HepG2 (cell line): Measurements from ENCODE around the gene OGFR. TPM values are rescaled to one million over a fixed set of nuclear protein-coding genes. Genes with fewer than 3 reads are reported as not detected.

Experiments used
- ATF3 ChIP-seq: sonication (generic); formaldehyde crosslinking; IDR thresholded peaks from 2 replicates; pipeline ENCODE4 v1.4.0; 2020; ENCODE audit warnings: missing genetic modification reagents
- CCDC6 ChIP-seq: sonication (generic); formaldehyde crosslinking; IDR thresholded peaks from 2 replicates; pipeline ENCODE4 v1.8.1; 2022; ENCODE audit warnings: mild to moderate bottlenecking, missing genetic modification reagents, moderate library complexity
- CEBPB ChIP-seq: IDR thresholded peaks from 2 replicates; pipeline ENCODE4 v1.6.1; 2011; ENCODE audit warnings: low read depth, low read length, improper control_type of control experiment, borderline replicate concordance
- CREBL2 ChIP-seq: sonication (generic); formaldehyde crosslinking; IDR thresholded peaks from 2 replicates; pipeline ENCODE4 v1.8.1; 2023; ENCODE audit warnings: missing genetic modification reagents, mild to moderate bottlenecking, borderline replicate concordance
- ERF ChIP-seq: IDR thresholded peaks from 2 replicates; pipeline ENCODE4 v1.6.1; 2018; ENCODE audit warnings: missing biosample characterization, missing genetic modification reagents
- ETV5 ChIP-seq: IDR thresholded peaks from 2 replicates; pipeline ENCODE4 v1.6.1; 2018; ENCODE audit warnings: missing biosample characterization, missing genetic modification reagents, inconsistent platforms, borderline replicate concordance
- HBP1 ChIP-seq: IDR thresholded peaks from 2 replicates; pipeline ENCODE4 v1.6.1; 2016; ENCODE audit warnings: low read depth, control low read depth
- MED1 ChIP-seq: sonication (generic); formaldehyde crosslinking; IDR thresholded peaks from 2 replicates; pipeline ENCODE4 v1.4.0; 2020; ENCODE audit warnings: missing genetic modification reagents
- MED8 ChIP-seq: sonication (generic); formaldehyde crosslinking; IDR thresholded peaks from 2 replicates; pipeline ENCODE4 v1.8.1; 2023; ENCODE audit warnings: mild to moderate bottlenecking, missing genetic modification reagents; ENCODE audit not compliant: insufficient replicate concordance
- NAIF1 ChIP-seq: sonication (generic); formaldehyde crosslinking; IDR thresholded peaks from 2 replicates; pipeline ENCODE4 v1.5.0; 2020; ENCODE audit warnings: mild to moderate bottlenecking, missing genetic modification reagents, borderline replicate concordance
- NCOA5 ChIP-seq: sonication (generic); formaldehyde crosslinking; IDR thresholded peaks from 2 replicates; pipeline ENCODE4 v1.4.0; 2020; ENCODE audit warnings: missing genetic modification reagents
- NR2C2 ChIP-seq: sonication (generic); formaldehyde crosslinking; IDR thresholded peaks from 2 replicates; pipeline ENCODE4 v1.4.0; 2020; ENCODE audit warnings: missing genetic modification reagents, mild to moderate bottlenecking, moderate library complexity, borderline replicate concordance
- POLR2AphosphoS2 ChIP-seq: IDR thresholded peaks from 2 replicates; pipeline ENCODE4 v1.6.1; 2011; ENCODE audit warnings: low read depth, low read length, improper control_type of control experiment
- RXRA ChIP-seq: sonication (generic); formaldehyde crosslinking; IDR thresholded peaks from 2 replicates; pipeline ENCODE4 v1.5.1; 2020; ENCODE audit warnings: missing genetic modification reagents
- SATB2 ChIP-seq: sonication (generic); formaldehyde crosslinking; IDR thresholded peaks from 2 replicates; pipeline ENCODE4 v1.5.0; 2020; ENCODE audit warnings: missing genetic modification reagents
- SMAD3 ChIP-seq: sonication (generic); formaldehyde crosslinking; IDR thresholded peaks from 2 replicates; pipeline ENCODE4 v1.4.0; 2020; ENCODE audit warnings: missing genetic modification reagents
- TAF15 ChIP-seq: fragments of 200-400 bp; formaldehyde crosslinking; IDR thresholded peaks from one replicate; pipeline ENCODE4 v1.6.1; 2018; ENCODE audit warnings: mild to moderate bottlenecking, low read depth, low read length; ENCODE audit not compliant: poor library complexity, severe bottlenecking
- ZBTB1 ChIP-seq: sonication (generic); formaldehyde crosslinking; IDR thresholded peaks from 2 replicates; pipeline ENCODE4 v1.4.0; 2020; ENCODE audit warnings: missing genetic modification reagents, borderline replicate concordance
- ZBTB39 ChIP-seq: sonication (generic); formaldehyde crosslinking; IDR thresholded peaks from 2 replicates; pipeline ENCODE4 v1.5.0; 2020; ENCODE audit warnings: missing genetic modification reagents
- ZFY ChIP-seq: sonication (generic); formaldehyde crosslinking; IDR thresholded peaks from 2 replicates; pipeline ENCODE4 v1.4.0; 2020; ENCODE audit warnings: missing genetic modification reagents
- ZNF30 ChIP-seq: sonication (generic); formaldehyde crosslinking; IDR thresholded peaks from 2 replicates; pipeline ENCODE4 v1.5.0; 2020; ENCODE audit warnings: mild to moderate bottlenecking, missing genetic modification reagents
- ZNF503 ChIP-seq: sonication (generic); formaldehyde crosslinking; IDR thresholded peaks from 2 replicates; pipeline ENCODE4 v1.4.0; 2020; ENCODE audit warnings: missing genetic modification reagents
- ZNF549 ChIP-seq: sonication (generic); formaldehyde crosslinking; IDR thresholded peaks from 2 replicates; pipeline ENCODE4 v1.5.0; 2020; ENCODE audit warnings: missing genetic modification reagents
- ZNF616 ChIP-seq: sonication (generic); formaldehyde crosslinking; IDR thresholded peaks from 2 replicates; pipeline ENCODE4 v1.5.0; 2020; ENCODE audit warnings: low read depth, mild to moderate bottlenecking, missing genetic modification reagents
- polyA plus RNA-seq, 8 experiments: library from polyadenylated mRNA; depleted of rRNA in 3 of 8; stranded (reverse) in 7 of 8; unstranded in 1 of 8; fragments of >200 nt; fragmentation: Illumina TruSeq in 4 of 8; extraction: Trizol in 4 of 8; gene quantifications; 2 replicates each; pipeline versions ENCODE4 v1.2.1 to v1.2.3, GENCODE V29; 2011 to 2016; ENCODE audit warnings: low read depth in 4 of 8, missing spikeins in 1 of 8, mixed read lengths in 1 of 8; ENCODE audit not compliant: insufficient read depth in 1 of 8
- total RNA-seq, 5 experiments: library from RNA; depleted of rRNA; stranded (reverse); fragments of >200 nt; fragmentation: Illumina TruSeq; extraction: Trizol; gene quantifications; 2 replicates each; pipeline ENCODE4 v1.2.3, GENCODE V29; 2016; ENCODE audit warnings: low read depth in 1 of 5

Gene OGFR
- total and polyA plus RNA-seq, 2 of the 13 experiments (the other 11 are each of a cell fraction or from before 2014, with no cell fraction given), result 47.7 to 81.8 TPM

GRCh38 chr20:62804627-62805154 lies at the start of gene OGFR (continued):
- peak; percentile 53; the same call in 1 of the 2 replicates for TF ChIP-seq ZNF503 (CRISPR knock-in tag)
- TF ChIP-seq CCDC6 (CRISPR knock-in tag), result no peak; the same call in 1 of the 2 replicates
- peak; percentile 26; the same call in 1 of the 2 replicates for TF ChIP-seq ATF3
- peak; percentile 53; the same call in 1 of the 2 replicates for TF ChIP-seq ETV5 (CRISPR knock-in tag)
- TF ChIP-seq ZFY, result peak; percentile 85
- TF ChIP-seq NCOA5, result no peak
- no peak for TF ChIP-seq POLR2AphosphoS2
- TF ChIP-seq ZBTB39, result peak; percentile 72; the same call in 1 of the 2 replicates
- TF ChIP-seq MED8 (CRISPR knock-in tag), result peak; percentile 42
- no peak for TF ChIP-seq MED1
- TF ChIP-seq SMAD3 (CRISPR knock-in tag), result no peak
- TF ChIP-seq NR2C2 (CRISPR knock-in tag), result no peak
- no peak for TF ChIP-seq ZNF30 (CRISPR knock-in tag)
- TF ChIP-seq ERF, result peak; percentile 54; the same call in 1 of the 2 replicates
- TF ChIP-seq RXRA (CRISPR knock-in tag), result peak; percentile 63; the same call in 1 of the 2 replicates
- TF ChIP-seq CEBPB, result no peak
- no peak for TF ChIP-seq TAF15
- TF ChIP-seq ZBTB1 (CRISPR knock-in tag), result no peak
- TF ChIP-seq CREBL2 (CRISPR knock-in tag), result no peak
- TF ChIP-seq SATB2 (CRISPR knock-in tag), result no peak
- no peak for TF ChIP-seq ZNF549 (CRISPR knock-in tag)
- no peak for TF ChIP-seq NAIF1 (CRISPR knock-in tag)
- no peak; the same call in 1 of the 2 replicates for TF ChIP-seq HBP1 (CRISPR knock-in tag)
- TF ChIP-seq ZNF616, result 0 out of 2 replicates have a peak, but pooled peaks have one; percentile 34
